HG03342 (cell line): Measurements from ENCODE around the gene ACOD1.
"Not testable (repeated sequence)": the region's sequence is repeated elsewhere in the genome, so short reads cannot be mapped to it uniquely, and the experiment has no call there.

Experiments
- ATAC-seq: cut with Tn5 transposase; IDR thresholded peaks from one replicate; pipeline ENCODE4 v1.9.1; 2021; ENCODE audit warnings: mild to moderate bottlenecking, moderate library complexity; ENCODE audit not compliant: unreplicated experiment

The ACOD1 gene

DNA sequence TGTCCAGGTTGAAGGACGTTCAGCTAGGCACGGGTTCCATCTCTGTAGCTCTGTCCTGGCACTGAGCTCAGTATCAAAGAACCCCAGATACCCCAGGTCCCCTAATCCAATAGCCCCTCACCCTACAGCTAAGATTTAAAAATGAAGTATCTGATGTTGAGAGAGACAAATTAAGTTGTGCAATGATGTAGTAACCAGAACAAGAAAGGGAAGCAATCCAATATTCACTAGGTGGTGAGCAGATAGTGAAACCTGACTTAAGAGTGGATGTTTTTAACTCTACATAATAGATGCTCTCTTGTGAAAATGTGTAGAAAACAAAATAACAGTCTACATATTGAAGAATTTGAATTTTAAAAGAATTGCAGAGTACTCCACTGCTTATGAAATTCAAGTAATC, 1.8 kb downstream of the ACOD1 start:
- ATAC-seq, result no peak

DNA sequence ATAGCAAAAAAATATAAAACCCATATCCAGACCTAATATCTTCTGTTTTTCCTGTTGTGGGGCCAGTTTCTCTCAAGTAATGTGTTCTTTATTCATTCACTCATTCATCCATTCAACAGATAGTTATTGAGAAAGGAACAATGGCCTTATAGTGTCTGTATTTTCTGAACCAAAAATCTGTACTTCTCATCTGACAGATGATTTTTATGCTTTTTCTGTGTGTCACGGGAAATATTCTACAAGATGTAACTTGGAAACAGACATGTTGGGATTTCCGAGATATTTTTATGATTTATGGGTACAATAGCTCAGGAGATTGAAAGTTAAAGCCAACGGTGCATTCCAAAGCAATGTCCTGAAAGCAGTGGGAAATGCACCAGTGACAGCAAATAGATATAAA, 5.7 kb downstream of the ACOD1 start:
- ATAC-seq, result no peak

DNA sequence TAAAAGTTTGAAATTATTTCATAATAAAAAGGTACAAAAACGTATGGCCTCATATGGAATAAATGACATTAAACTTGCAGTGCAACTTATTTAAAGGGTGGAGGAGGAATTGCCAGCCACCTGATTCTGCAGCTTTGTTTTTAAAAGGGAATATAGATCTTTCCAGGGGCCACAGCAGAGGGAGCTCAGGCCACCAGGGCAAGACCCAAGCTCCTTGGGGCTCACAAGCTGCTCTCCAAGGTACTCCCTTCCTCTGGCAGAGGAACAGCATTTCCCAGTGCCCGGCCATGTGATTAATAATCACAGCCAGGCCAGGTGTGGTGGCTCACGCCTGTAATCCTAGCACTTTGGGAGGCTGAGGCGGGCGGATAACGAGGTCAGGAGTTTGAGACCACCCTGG, 6.2 kb downstream of the ACOD1 start:
- no peak for ATAC-seq

DNA sequence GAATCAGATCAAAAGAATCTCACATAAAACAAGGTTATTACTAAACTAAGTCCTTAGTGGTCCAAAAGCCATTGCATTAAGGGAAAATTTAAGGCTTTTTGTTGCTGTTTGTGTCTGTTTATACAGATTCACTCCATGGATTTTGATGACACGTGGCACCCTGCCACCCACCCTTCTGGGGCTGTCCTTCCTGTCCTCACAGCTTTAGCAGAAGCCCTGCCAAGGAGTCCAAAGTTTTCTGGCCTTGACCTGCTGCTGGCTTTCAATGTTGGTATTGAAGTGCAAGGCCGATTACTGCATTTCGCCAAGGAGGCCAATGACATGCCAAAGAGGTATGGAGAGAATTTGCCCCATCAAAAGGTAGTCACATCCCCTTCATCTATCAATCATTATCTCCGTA, 6.9 kb downstream of the ACOD1 start:
- ATAC-seq, result no peak

DNA sequence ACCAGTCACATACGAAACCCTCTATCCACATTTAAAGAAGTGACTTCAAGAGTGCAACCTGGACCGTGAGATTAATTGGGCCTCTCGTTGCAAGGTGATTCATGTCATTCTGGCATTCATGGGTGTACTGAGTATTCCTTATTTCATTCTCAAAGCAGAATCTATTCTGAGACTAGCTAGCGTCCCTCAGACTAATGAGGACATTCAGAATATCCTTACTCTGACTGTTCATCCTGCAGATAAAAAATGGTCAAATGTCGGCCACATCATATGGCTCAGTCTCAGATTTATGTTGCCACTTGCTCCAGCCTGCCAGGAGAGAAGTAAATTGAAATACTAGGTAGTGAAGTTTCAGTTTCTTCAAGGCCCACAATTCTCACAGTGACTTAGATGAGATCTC, 7.3 kb downstream of the ACOD1 start:
- ATAC-seq, result no peak

DNA sequence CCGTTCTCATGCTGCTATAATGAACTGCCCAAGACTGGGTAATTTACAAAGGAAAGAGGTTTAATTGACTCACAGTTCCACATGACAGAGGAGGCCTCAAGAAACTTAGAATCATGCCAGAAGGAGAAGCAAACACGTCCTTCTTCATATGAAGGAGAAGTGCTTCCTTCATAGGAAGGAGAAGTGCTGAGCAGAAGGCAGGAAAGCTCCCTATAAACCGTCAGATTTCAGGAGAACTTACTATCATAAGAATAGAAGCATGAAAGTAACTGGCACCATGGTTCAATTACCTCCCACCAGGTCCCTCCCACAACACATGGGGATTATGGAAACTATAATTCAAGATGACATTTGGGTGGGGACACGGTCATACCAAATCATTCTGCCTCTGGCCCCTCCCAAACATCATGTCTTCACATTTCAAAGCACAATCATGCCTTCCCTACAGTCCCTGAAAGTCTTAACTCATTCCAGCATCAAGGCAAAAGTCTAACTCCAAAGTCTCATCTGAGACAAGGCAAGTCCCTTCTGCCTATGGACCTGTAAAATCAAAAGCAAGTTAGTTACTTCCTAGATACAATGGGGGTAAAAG, 10.6 kb downstream of the ACOD1 start:
- ATAC-seq, result no peak

DNA sequence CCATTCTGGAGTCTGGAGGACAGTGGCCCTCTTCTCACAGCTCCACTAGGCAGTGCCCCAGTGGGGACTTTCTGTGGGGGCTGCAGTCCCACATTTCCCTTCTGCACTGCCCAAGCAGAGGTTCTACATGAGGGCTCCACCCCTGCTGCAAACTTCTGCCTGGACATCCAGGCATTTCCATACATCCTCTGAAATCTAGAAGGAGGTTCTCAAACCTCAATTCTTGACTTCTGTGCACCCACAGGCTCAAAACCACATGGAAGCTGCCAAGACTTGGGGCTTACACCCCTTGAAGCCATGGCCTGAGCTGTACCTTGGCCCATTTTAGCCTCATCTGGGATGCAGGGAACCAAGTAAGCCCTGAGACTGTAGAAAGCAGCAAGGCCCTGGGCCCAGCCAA, 11.4 kb downstream of the ACOD1 start:
- ATAC-seq, result not testable (repeated sequence)

DNA sequence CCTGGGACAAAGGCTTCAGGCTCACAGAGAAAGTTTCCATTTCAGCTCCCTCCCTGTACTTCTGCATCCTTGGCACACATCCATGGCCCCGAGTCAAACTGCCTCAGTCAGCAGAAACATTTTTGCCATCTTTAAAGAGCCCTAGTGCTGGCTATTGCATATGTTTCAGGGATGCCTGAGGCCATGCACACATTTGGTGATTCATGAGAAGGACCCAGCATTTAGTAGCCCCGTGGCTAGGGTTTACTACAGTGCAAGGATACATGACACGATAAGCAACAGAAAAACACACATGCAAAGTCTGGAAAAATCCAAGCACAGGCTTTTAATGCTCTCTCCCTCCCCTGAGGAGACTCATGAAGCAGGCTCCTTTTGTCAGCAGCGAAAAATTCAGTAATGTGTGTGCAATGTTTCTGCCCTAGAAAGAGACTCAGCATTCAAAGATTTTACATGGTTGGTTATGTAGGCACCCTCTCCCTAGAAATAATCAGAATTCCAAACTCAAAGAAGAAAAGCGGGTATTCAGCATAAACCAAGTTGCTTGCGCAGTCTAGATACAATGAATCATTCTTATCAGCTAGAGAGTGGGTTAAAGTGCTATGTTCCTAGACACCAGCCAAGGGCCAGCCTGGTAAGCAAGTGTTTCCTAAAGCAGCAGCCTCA, 17.6 kb downstream of the ACOD1 start:
- no peak for ATAC-seq

DNA sequence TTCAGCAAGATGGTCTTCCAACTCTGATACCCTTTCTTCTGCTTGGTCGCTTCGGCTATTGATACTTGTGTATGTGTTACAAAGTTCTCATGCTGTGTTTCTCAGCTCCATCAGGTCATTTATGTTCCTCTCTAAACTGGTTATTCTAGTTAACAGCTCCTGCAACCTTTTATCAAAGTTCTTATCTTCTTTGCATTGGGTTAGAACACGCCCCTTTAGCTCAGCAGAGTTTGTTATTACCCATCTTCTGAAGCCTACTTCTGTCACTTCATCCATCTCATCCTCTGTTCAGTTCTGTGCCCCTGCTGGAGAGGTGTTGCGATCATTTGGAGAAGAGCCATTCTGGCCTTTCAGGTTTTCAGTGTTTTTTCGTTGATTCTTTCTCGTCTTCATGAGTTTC, 18.7 kb downstream of the ACOD1 start:
- no peak for ATAC-seq

DNA sequence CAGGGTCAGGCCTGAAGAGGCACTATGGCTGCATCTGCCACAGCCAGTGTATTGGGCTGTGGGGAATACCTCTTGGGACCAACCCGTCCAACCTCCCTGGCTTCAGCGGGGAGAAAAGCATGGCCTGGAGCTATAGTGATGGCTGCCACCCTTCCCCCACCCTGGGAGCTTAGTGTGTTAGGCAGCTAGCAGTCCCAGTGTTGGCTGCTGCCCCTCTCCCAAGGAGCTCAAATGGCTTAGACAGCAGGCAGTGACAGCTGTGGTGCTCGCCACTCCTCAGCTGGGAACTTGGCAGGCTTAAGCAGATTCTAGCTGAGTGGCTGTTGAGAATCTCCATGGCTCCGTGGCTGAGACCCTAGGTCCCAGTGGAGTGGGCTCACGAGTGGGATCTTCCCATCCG, 19.7 kb downstream of the ACOD1 start:
- ATAC-seq, result no peak

DNA sequence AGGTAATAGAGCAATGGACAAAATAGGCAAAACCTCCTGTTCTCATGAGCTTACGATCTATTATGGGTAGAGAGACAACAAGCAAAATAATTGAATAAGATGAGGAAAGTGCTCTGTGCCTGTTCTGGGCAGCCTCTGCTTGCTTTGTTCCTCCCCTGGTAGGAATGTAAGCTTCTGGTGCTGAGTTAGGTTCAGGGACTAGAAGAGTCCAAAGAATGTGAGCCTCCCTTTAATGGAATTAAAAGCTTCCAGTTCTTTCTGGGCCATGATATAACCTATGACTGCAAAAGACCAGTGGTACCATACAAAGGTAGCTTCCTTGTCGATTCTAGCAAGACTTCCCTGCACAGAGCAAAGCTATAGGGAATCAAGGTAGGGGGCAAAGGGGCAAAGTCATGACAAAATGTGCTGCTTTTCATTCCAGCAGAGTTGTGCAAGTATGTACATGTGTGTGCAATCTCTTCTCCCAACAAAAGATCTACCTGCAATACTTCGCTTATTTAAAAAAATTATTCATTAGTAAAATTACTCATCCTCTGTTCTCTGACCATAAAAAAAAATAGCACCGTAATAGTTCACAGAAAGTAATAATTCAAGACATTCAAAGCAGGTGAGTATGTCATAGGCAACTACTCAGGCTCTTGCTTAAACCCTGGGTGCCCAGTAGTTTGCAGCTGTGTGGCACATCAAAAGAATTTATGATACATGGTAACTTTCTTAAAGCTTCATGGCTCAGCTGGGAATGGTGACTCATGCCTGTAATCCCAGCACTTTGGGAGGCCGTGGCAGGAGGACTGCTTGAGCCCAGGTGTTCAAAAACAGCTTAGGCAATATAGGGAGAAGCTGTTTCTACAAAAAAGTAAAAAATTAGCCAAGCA, 21.4 kb downstream of the ACOD1 start:
- no peak for ATAC-seq

DNA sequence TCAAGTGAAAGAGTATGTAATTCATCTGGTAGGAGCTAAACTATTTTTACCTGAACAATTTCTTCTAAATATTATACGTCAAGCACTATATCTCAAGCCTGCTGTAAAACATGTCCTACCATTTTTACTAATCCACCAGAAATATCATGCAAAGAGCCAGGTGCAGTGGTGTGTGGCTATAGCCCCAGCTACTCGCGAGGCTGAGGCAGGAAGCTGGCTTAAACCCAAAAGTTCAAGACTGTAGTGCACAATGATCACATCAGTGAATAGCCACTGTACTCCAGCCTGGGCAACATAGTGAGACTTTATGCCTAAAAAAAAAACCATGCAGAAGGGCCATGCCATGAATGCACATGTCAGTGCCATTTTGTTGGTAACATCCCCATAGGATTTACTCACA, 22.9 kb downstream of the ACOD1 start:
- ATAC-seq, result no peak

DNA sequence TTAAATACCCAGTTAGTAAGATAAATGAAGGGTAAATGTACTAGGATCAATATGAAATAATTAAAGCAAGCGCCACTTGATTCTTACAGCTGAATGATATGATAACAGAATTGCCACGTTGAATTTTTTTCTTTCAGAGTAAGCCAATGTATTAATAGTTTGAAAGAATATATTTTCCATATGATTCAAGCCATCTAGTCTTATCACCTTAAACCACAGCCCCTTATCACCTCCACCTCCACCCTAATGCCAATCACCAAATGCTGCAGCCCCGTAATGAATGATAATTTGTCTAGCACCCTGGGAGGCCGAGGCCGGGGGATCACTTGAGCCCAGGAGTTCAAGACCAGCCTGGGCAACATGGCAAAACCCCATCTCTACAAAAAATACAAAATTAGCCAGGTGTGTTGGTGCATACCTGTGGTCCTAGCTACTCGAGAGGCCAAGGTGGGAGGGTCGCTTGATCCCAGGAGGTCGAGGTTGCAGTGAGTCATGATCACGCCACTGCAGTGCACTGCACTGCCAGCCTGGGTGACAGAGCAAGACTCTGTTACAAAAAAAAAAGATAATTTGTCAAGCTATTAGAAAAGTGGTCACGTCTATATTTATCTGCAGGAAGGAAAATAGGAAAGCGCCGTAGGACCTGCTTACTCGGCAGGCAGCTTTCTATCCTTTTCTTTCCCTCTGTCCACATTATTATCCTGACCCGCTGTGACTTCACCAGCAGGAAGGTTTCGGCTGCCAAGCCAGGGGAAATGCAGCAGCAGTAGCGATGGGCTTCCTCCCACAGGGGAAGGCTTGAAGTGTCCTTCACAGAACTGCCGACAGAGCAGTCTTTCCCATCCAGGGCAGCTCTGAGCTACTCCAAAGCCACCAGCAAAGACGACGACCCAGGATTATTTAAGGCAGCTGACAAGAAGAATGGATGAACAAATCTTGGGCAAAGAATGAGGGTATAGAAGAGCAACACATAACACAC, 23.8 kb downstream of the ACOD1 start:
- ATAC-seq, result no peak

DNA sequence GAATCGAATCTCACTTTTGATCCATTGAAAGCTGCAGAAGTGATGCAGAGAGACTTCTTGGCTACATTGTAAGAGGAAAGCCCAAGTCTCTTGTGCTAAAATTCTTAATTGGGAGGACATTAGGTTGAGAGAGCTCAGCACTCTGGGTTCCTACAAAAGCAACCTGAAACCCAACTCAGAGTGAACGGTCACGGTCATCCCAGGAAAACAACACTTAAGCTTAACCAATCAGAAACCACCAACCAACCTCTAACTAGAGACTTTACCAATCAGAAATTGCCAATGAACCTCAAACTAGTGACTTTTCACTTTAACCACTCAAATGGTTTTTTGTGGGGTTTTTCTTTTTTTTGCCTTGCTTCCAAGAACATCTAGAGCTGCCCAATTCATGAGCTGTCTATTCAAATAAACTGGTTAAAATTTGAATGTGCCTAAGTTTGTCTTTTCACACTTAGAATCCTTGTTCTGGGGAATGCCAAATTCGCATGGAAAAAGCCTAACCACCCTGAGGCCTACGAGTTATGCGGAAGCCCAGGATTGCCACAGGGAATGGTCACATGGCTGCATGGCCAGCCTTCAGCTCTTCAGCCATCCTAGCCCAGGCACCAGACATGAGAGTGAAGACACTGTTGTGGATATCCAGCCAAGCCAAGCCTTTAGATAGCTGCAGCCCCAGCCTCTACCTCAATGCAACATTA, 25.8 kb downstream of the ACOD1 start:
- ATAC-seq, result no peak

DNA sequence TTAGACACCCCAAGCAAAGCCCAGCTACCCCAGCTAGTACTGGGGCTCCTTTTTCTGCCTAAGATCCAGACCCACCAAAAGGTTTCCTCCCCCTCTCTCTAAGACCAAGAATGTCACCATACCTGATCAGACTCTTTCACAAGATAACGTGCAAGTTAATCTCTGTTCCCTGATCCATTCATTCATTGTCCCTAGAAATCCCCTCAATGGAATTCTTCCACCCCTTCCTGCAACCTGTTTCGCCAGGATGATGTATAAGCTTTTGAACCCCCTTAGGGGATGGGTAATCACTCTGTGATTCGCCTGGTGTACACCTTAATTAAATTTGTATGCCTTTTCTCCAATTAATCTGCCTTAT, 26.3 kb downstream of the ACOD1 start:
- no peak for ATAC-seq

DNA sequence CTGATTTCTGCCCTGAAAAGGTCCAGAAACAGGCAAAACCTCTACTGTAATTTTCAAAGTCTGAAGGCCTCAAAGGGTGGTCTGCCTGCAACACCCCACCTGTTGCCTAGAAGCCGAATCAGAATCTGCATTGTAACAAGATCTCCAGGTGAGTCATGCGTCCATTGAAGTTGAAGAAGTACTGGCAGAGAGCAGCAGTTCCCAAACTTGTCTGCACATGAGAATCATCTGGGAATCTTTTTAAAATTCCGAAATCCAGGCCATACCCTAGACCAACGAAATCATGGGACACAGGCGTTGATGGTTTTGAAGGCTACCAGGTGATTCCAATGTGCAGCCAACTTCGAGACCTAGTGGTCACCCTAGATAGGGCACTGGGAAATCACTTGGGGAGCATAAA, 27.6 kb downstream of the ACOD1 start:
- ATAC-seq, result no peak

DNA sequence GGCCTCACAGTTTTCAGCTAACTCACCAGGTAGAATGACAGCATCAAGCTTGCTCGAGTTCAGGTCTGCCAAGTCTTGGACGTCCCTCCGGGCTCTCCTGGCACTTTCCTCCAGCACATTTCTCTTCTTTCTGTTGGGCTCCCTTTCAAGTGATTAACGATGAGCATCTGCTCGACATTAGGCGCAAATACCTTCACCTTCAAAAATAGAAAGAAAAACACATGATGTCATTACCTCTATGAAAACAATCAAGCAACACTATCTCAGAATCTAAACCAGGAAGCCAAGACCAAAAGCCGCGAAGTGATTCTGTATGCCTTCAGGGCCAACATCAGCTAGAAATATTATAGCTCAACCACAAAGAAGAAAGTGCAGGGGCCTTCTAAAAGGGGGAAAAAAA, 28.2 kb downstream of the ACOD1 start:
- ATAC-seq, result no peak

DNA sequence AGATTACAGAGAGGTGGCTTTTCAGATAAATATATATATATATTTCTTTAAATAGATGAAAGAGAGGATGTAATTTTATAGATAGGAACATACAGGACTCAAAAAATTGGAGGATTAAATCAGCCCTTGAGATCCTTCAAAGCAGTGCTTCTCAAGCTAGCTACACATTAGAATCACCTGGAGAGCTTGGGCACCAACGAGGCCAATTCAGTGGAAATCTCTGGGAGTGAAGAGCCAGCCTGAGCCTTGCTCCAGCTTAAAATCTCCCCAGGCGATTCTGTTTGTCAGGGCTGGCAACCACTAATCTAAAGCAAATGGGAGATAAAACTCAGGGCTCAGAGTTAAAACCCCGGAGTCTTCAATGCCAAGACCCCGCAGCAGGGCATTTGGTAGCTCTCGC, 28.6 kb downstream of the ACOD1 start:
- no peak for ATAC-seq

DNA sequence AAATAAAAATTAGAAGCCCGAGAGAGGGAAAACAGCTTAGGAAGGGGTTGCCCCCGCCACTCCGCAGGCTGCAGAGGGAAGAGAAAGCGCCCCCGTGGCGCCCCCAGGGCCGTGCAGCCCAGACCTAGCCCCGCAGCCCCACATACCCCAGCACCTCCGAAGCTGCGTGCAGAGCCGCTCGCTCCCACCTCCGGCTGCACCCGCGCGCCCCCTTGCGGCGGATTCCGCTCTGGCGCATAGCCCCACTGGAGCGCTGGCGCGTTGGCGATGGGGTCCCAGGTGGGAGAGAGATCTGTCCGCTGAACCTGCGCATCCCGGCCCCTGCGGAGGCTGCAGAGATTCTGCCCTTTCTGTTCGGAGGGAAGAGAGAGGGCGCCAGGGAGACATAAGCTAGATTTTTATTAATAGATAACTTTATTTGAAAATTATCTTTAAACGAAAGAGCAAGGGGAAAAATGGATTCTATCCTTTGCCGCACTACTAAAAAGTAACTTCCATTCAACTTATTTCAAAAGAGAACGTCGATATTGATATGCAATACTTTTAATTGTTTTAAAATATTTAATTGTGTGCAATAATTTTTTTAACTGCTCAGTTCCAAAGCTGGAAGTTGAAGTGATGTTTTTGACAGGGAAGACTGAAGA, 31.9 kb downstream of the ACOD1 start:
- peak; percentile 99 for ATAC-seq

DNA sequence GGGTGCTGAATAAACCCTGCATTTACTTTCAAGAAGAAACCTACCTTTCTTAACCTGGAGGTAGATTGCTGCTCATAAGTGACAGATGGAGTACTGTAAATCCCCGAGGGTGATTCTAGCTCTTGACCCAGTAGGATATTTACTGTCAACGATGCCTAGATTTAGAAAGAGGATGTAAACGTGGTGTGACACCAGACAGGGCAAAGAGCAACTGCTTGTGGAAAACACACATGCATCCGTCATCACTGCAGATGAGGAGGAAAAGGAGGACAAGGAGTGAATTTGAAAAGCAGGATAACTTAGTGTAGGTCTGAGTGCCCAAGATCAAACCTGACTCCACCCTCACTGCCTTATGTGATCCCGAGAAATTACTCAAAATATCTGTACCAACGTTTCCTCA, 33.8 kb downstream of the ACOD1 start:
- no peak for ATAC-seq
